ENCODE data around the gene PDGFB.

Gene PDGFB

GRCh38 chr22:39207141-39208012, 37.4 kb downstream of the PDGFB start:
- no peak for DNase-seq (ENCODE audit: low spot score)

GRCh38 chr22:39206491-39206890, 38.3 kb downstream of the PDGFB start:
- no peak for DNase-seq (ENCODE audit: low spot score)

- DNase-seq (ENCODE audit: low spot score) = peak; percentile 82
Measured at GRCh38 chr22:39205344-39206021, 39.3 kb downstream of the PDGFB start.

GRCh38 chr22:39204216-39204615, 40.6 kb downstream of the PDGFB start:
- no peak for DNase-seq (ENCODE audit: low spot score)

- no peak for DNase-seq (ENCODE audit: low spot score)
Measured at GRCh38 chr22:39197578-39197977, 47.2 kb downstream of the PDGFB start.

GRCh38 chr22:39194098-39194497, 50.7 kb downstream of the PDGFB start:
- no peak for DNase-seq (ENCODE audit: low spot score)

- DNase-seq (ENCODE audit: low spot score) = no peak
Measured at GRCh38 chr22:39188809-39189208, 56.0 kb downstream of the PDGFB start.

- DNase-seq (ENCODE audit: low spot score) = peak; percentile 86
Measured at GRCh38 chr22:39185601-39186012, 59.2 kb downstream of the PDGFB start.

GRCh38 chr22:39184586-39185577, 59.9 kb downstream of the PDGFB start:
- DNase-seq (ENCODE audit: low spot score) = no peak

- DNase-seq (ENCODE audit: low spot score) = peak; percentile 75
Measured at GRCh38 chr22:39183991-39184585, 60.7 kb downstream of the PDGFB start.

GRCh38 chr22:39182478-39183030, 62.2 kb downstream of the PDGFB start:
- no peak for DNase-seq (ENCODE audit: low spot score)

- DNase-seq (ENCODE audit: low spot score) = no peak
Measured at GRCh38 chr22:39181778-39182177, 63.0 kb downstream of the PDGFB start.

- DNase-seq (ENCODE audit: low spot score) = no peak
Measured at GRCh38 chr22:39181356-39181755, 63.4 kb downstream of the PDGFB start.

GRCh38 chr22:39179841-39180335, 64.9 kb downstream of the PDGFB start:
- DNase-seq (ENCODE audit: low spot score) = no peak

GRCh38 chr22:39179401-39179827, 65.4 kb downstream of the PDGFB start:
- DNase-seq (ENCODE audit: low spot score) = no peak

- no peak for DNase-seq (ENCODE audit: low spot score)
Measured at GRCh38 chr22:39178206-39179111, 66.3 kb downstream of the PDGFB start.

- DNase-seq (ENCODE audit: low spot score) = no peak
Measured at GRCh38 chr22:39177791-39178190, 67.0 kb downstream of the PDGFB start.

GRCh38 chr22:39177456-39177775, 67.4 kb downstream of the PDGFB start:
- DNase-seq (ENCODE audit: low spot score) = no peak

GRCh38 chr22:39176714-39177455, 67.9 kb downstream of the PDGFB start:
- DNase-seq (ENCODE audit: low spot score) = no peak

Data from hepatic stellate cell (primary cell).